NCI-H2107 treated with DMSO at 0.1 percent for 48 hours (cell line): ENCODE measurements around the gene FOXE1.

ENCODE experiments used
- DNase-seq: peaks from one replicate; lab custom pipeline; 2025; ENCODE audit not compliant: unreplicated experiment; lab: John Stamatoyannopoulos, UW

FOXE1 gene

DNA sequence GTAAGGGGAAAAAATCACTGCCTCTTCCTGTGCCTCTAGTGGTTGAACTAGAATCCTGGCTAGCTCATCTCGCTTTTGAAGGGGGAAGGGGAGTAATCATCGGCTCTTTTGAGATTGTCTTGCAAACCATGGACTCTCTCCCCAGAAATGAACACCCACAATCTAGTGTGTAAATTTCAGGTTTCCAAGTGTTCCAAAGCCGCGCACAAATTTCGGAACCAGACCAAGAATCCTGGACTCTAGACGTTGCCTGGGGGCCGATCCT lies 4.9 kb upstream of the FOXE1 start:
- no peak for DNase-seq

DNA sequence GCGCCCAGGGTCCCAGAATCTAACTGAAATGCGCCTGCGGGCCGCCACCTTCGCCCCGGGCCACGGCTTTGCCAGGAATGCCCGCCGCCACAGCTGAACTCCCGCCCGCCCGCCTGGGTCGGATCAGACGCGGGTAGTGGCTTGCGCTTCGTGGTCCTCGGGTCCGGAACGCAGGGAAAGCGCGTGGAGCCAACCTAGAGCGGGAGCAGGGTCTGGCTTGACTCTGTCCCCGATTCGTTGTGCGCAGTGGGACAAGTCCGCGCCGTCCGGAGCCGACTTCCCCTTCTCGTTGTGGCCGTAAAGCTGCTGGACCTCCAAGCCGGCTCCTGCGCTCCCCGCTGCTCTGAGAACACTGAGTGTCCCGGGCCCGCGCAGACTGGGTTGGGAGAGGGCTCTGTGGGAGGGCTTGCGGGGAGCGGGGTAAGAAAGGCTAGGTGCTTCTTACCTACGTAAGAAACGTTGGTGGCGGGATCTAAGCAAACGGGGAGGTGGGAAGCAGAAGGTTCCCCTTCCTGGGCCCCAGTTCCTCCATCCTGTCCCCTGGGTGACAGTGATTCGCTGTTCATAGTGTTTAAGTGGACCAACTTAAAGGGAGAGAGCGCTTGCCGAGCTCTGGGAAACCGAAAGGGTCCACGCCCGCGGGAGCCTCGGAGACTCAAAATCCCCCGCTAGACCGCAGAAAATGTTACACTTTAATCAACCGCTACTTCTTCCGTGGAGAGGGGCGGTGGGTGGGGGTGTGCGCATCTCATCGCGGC lies 4.4 kb upstream of the FOXE1 start:
- no peak for DNase-seq

GRCh38 chr9:97849980-97850379 lies 3.0 kb upstream of the FOXE1 start:
- DNase-seq = no peak

GRCh38 chr9:97850746-97851445 lies 2.1 kb upstream of the FOXE1 start:
- DNase-seq = no peak

DNA sequence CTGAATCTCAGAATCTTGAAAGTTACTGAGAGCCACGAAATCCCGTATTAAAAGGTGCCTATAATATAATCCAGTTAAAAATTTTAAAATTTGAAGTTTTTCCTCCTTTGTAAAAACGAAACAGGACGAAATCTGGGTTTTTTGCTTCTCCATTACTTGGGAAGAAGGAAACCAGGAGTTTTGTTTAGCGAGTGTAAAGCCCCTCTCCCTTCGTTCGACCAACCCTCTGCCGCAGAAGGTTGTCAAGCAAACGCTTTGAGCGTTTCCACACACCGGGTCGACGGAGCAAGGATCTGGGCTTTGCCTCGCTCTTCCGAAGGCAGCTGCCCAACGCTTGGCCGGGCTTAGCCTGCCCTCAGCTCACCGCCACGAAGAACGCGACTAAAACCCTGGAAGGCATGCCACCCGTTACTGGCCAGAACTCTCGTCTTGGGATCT lies 1.6 kb upstream of the FOXE1 start:
- DNase-seq = no peak

- DNase-seq = no peak
These were observed 1.0 kb upstream of the FOXE1 start for GRCh38 chr9:97852001-97852398.

- DNase-seq = no peak
These were observed 499 bp upstream of the FOXE1 start for GRCh38 chr9:97852399-97853055.

DNA sequence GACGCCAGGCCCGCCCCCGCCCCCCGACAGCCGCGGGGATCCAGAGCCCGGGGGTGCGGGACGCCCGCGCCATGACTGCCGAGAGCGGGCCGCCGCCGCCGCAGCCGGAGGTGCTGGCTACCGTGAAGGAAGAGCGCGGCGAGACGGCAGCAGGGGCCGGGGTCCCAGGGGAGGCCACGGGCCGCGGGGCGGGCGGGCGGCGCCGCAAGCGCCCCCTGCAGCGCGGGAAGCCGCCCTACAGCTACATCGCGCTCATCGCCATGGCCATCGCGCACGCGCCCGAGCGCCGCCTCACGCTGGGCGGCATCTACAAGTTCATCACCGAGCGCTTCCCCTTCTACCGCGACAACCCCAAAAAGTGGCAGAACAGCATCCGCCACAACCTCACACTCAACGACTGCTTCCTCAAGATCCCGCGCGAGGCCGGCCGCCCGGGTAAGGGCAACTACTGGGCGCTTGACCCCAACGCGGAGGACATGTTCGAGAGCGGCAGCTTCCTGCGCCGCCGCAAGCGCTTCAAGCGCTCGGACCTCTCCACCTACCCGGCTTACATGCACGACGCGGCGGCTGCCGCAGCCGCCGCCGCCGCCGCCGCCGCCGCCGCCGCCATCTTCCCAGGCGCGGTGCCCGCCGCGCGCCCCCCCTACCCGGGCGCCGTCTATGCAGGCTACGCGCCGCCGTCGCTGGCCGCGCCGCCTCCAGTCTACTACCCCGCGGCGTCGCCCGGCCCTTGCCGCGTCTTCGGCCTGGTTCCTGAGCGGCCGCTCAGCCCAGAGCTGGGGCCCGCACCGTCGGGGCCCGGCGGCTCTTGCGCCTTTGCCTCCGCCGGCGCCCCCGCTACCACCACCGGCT lies 1.0 kb downstream of the FOXE1 start:
- DNase-seq = no peak

- no peak for DNase-seq
These were observed 1.9 kb downstream of the FOXE1 start for GRCh38 chr9:97854696-97855485.

DNA sequence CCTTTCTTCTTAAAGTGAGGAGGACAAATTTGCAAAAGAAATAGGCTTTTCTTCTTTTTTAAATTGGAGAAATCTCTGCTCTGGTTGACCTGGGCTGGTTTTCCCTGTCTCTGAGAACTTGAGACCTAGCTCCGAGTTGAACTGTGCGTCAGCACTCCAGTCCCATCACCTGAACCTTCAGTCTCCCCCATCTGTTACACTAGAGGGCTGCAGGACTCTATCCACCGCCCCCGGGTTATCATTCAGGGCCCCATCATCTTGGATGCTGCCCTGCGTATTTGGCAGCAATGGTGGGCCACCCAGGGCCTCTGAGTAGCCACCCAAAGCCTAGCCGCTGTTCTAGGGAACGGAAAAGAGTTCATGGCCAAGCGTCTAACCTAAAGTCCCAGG lies 2.5 kb downstream of the FOXE1 start:
- DNase-seq = no peak

DNA sequence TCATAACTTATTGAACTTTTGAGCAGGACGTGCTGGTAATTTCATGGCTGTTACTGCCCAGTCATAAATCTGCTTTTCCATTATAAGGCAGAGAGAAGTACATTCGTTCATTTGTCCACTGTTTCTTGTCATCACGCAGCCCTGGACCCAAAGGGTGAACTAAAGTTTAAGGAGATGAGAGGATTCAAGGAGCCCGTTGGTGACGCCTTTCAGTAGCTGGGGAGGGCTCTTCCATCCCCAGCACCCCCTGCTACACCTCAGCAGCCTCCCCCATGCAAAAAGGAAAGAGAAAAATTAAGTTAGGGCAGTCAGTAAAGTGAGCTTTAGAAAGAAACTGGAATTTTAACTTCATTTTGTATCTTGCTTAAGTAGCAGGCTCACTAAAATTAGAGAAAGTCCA lies 2.9 kb downstream of the FOXE1 start:
- DNase-seq = no peak

GRCh38 chr9:97856857-97857605 lies 4.0 kb downstream of the FOXE1 start:
- DNase-seq = no peak

- no peak for DNase-seq
These were observed 4.8 kb downstream of the FOXE1 start for GRCh38 chr9:97857606-97858392.

- no peak for DNase-seq
These were observed 5.3 kb downstream of the FOXE1 start for GRCh38 chr9:97858393-97858713.

DNA sequence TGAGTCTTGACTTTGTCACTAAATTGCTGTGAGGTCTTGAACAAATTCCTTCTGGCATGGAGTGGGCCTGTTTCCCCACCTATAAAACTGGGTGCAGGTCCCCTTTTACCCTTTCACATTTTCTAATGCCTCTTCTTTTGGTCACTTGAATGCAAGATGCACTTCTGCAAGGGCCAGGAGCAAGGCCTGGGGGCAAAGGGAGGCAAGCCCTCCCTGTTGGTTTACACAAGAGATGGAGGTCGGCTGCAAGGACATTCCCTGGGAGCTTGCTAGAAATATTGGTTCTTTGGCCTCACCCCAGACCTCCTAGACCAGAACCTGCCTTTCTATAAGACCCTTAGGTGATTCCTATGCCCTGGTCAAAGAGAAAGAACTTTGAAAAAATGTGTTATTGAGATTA lies 5.8 kb downstream of the FOXE1 start:
- no peak for DNase-seq

DNA sequence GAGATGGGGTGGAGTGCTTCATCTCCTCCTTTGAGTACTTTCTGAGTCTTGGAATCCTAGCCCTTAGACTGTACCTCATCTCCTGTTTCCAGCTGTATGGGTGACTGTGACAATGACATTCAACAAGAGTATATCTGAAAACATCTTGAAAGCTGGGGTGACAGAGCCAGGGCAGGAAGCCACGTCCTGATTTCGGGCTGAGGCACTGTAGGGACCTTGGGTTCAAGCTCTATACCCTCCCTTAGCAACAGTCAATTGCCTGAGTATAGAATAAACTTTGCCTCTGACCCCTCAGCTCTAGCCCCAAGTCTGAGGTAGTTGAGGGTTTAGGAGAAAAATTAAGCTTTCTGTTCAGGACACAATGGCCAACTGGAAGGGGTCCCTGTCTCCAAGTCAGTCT lies 6.3 kb downstream of the FOXE1 start:
- DNase-seq = no peak

GRCh38 chr9:97860451-97861147 lies 7.6 kb downstream of the FOXE1 start:
- no peak for DNase-seq

DNA sequence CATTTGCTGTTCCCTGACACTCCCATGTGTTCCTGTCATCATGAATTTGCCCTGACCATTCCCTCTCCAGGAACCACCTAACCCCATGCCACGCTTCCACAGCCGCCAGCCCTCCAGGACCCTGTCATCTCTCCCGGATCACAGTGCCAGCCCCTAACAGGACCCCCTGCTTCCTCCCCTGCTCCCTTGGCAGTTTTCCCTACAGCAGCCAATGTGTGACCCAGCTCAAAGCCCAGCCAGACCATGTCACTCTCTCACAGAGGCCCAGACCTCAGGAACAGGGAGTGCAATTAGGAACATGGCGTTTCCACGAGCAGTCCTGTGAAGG lies 8.1 kb downstream of the FOXE1 start:
- no peak for DNase-seq

DNA sequence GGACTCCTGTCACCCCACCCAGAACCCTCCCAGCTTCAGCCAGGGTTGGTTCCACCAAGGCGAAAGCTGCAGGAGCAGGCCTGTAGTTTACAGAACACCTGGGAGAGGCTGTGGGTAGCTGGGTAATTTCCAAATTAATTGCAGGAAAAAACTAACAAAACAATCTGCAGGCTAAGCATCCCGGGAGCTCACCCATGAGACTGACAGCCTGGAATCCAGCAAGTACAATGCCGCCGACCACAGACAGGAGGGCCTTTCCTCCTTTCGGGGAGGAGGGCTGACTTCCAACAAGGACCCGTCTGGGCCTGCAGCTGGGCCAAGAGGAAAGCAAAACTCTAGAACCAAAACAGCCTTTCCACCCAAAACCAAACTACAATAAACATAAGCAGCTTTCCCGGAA lies 10.3 kb downstream of the FOXE1 start:
- DNase-seq = no peak
